ENCODE measurements around the gene DIO3. TPM values are rescaled to one million over a fixed set of nuclear protein-coding genes. Genes with fewer than 3 reads are reported as not detected.

Gene DIO3
- total RNA-seq, 1 experiment from 2014 or later = 4.4 TPM

DNA sequence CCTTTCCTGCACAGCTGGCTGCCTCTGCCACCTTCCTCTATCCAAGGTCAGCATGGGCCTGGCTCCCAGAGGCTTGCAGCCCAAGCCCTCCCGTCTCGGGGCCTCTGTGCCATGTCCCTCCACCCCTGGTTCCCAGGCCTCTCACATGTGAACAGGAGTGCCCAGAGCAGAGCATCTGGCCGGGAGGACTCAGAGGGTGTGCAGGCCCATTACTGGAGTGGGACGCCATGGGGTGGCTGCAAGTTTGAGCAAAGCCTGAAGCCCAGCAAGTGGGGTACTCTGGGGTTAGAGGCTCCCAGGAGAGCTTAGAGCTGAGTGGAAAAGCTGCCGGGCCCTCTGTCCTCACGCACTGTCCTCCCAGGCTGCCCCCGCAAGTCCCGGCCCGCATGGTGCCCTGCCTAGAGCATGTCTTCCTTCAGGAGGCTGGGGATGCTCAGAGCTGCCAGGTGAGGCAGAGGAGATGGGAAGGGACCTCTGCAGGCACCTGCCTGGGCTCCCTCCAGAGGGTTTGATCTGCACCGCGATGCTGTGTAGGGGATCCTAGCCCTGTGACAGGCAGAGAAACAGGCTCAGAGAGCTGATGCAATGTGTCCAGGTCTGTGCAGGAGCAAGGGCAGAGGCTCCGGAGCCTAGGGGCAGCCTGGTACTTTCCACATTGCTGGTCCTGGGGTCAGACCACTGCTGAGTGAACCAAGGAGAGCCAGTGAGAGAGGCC, 39.8 kb downstream of the DIO3 start:
- intact Hi-C loops (cut with micrococcal nuclease; ENCODE audit: unreplicated experiment) = no loop called here
- Histone ChIP-seq H3K9me3 (ENCODE audit: control insufficient read depth, insufficient read depth, low read depth, low read length) (no peaks in the 10 kb centered on the region), H3K36me3 (ENCODE audit: control insufficient read depth, insufficient read depth, low read length) (no peaks in the 10 kb centered on the region), H3K4me1 (ENCODE audit: control insufficient read depth, insufficient read depth, low read length) (no peaks in the 10 kb centered on the region), H3K27me3 (ENCODE audit: control insufficient read depth, insufficient read depth, low read length) (no peaks in the 10 kb centered on the region), H3K4me3 (ENCODE audit: low read depth in 2 of 2, low read length in 2 of 2) (no peak overlapping the region), H3K27ac (ENCODE audit: low read length) (no peak overlapping the region)
- no peak for TF ChIP-seq POLR2AphosphoS5 (IDR thresholded peaks at IDR 0.05; ENCODE audit: low read depth, low read length)
- no peak for TF ChIP-seq SIN3A (IDR thresholded peaks at IDR 0.05; ENCODE audit: borderline replicate concordance, insufficient read depth, low read depth, low read length)
- no peak for TF ChIP-seq REST (IDR thresholded peaks at IDR 0.05; ENCODE audit: insufficient read depth in 1 of 2, low read depth in 2 of 2, low read length in 1 of 2)
- TF ChIP-seq TCF7L2 (IDR thresholded peaks at IDR 0.05; ENCODE audit: low read depth, low read length) = no peak
- TF ChIP-seq, protein P1, sequence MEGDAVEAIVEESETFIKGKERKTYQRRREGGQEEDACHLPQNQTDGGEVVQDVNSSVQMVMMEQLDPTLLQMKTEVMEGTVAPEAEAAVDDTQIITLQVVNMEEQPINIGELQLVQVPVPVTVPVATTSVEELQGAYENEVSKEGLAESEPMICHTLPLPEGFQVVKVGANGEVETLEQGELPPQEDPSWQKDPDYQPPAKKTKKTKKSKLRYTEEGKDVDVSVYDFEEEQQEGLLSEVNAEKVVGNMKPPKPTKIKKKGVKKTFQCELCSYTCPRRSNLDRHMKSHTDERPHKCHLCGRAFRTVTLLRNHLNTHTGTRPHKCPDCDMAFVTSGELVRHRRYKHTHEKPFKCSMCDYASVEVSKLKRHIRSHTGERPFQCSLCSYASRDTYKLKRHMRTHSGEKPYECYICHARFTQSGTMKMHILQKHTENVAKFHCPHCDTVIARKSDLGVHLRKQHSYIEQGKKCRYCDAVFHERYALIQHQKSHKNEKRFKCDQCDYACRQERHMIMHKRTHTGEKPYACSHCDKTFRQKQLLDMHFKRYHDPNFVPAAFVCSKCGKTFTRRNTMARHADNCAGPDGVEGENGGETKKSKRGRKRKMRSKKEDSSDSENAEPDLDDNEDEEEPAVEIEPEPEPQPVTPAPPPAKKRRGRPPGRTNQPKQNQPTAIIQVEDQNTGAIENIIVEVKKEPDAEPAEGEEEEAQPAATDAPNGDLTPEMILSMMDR (IDR thresholded peaks at IDR 0.05) = no peak
- no TSS peak for BruUV-seq (replicated peaks)
- ATAC-seq (no peak), DNase-seq (ENCODE audit: low read depth, low spot score) (no peak)
- ChIA-PET POLR2A (no interaction called here), CTCF (interaction anchor here (0.5 kb wide), 1 partner anchor 1007 kb away, joined by 3 read pairs; no protein-coding TSS in a partner anchor)
- in situ Hi-C loops (cut with HindIII; ENCODE audit: low pct_unique_long_range_greater_than_20kb, low sequenced_read_pairs) = no loop called here

- ATAC-seq = no peak
- Histone ChIP-seq H3K4me3 (ENCODE audit: low read depth in 2 of 2, low read length in 2 of 2) (no peak overlapping the region), H3K4me1 (ENCODE audit: control insufficient read depth, insufficient read depth, low read length) (no peaks in the 10 kb centered on the region), H3K27me3 (ENCODE audit: control insufficient read depth, insufficient read depth, low read length) (no peaks in the 10 kb centered on the region), H3K27ac (ENCODE audit: low read length) (no peak overlapping the region), H3K36me3 (ENCODE audit: control insufficient read depth, insufficient read depth, low read length) (no peaks in the 10 kb centered on the region), H3K9me3 (ENCODE audit: control insufficient read depth, insufficient read depth, low read depth, low read length) (no peaks in the 10 kb centered on the region)
- ChIA-PET CTCF (interaction anchor here (0.5 kb wide), 1 partner anchor 1007 kb away, joined by 3 read pairs; no protein-coding TSS in a partner anchor), POLR2A (no interaction called here)
- intact Hi-C loops (cut with micrococcal nuclease; ENCODE audit: unreplicated experiment) = no loop called here
- TF ChIP-seq TCF7L2 (IDR thresholded peaks at IDR 0.05; ENCODE audit: low read depth, low read length) (no peak), REST (IDR thresholded peaks at IDR 0.05; ENCODE audit: insufficient read depth in 1 of 2, low read depth in 2 of 2, low read length in 1 of 2) (no peak), SIN3A (IDR thresholded peaks at IDR 0.05; ENCODE audit: borderline replicate concordance, insufficient read depth, low read depth, low read length) (no peak), POLR2AphosphoS5 (IDR thresholded peaks at IDR 0.05; ENCODE audit: low read depth, low read length) (no peak)
- TF ChIP-seq, protein P1 (IDR thresholded peaks at IDR 0.05) = no peak
- DNase-seq (ENCODE audit: low read depth, low spot score) = no peak
- BruUV-seq (replicated peaks) = no TSS peak
- in situ Hi-C loops (cut with HindIII; ENCODE audit: low pct_unique_long_range_greater_than_20kb, low sequenced_read_pairs) = no loop called here
Measured at GRCh38 chr14:101601606-101602465, 40.5 kb downstream of the DIO3 start.
